Measurements from ENCODE around the gene GRID2. TPM values are rescaled to one million over a fixed set of nuclear protein-coding genes. Genes with fewer than 3 reads are reported as not detected.

The GRID2 gene
- total RNA-seq, 1 experiment from 2014 or later, result 2.2 TPM

DNA sequence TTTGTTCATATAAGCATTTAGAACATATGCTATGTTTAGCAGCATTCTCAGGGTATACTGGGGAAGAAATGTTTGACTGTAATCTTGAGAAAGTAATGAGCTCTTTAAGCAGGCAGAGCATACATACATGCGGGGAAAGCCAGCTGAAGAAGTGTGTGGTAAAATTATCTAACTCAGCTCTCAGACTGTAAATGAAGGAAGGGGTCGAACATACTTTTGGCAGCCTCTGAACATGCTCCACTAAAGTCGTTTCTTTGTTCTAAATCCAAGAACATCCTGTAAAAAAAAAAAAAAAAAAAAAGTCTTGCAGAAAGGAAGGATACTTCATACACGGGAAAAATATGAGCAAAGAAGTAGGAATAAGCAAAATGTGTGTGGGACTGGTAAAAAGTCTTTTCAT, 224.8 kb downstream of the GRID2 start:
- CTCF ChIA-PET, result interaction anchor here (0.7 kb wide), 1 partner anchor 230 kb away, joined by 12 read pairs; no protein-coding TSS in a partner anchor
- TF ChIP-seq, protein P1, sequence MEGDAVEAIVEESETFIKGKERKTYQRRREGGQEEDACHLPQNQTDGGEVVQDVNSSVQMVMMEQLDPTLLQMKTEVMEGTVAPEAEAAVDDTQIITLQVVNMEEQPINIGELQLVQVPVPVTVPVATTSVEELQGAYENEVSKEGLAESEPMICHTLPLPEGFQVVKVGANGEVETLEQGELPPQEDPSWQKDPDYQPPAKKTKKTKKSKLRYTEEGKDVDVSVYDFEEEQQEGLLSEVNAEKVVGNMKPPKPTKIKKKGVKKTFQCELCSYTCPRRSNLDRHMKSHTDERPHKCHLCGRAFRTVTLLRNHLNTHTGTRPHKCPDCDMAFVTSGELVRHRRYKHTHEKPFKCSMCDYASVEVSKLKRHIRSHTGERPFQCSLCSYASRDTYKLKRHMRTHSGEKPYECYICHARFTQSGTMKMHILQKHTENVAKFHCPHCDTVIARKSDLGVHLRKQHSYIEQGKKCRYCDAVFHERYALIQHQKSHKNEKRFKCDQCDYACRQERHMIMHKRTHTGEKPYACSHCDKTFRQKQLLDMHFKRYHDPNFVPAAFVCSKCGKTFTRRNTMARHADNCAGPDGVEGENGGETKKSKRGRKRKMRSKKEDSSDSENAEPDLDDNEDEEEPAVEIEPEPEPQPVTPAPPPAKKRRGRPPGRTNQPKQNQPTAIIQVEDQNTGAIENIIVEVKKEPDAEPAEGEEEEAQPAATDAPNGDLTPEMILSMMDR (conservative IDR thresholded peaks at IDR 0.05; ENCODE audit: low read depth, low read length), result no peak
- TF ChIP-seq EZH2 (IDR thresholded peaks at IDR 0.05; ENCODE audit: low read length, unreplicated experiment), result no peak
- no peak for TF ChIP-seq EZH2phosphoT487 (IDR thresholded peaks at IDR 0.05; ENCODE audit: borderline replicate concordance, low read length)
- no peak overlapping the region for H3K9ac ChIP-seq (ENCODE audit: low read length)
- H3F3A ChIP-seq (ENCODE audit: low read length, unreplicated experiment), result no peaks in the 10 kb centered on the region
- ATAC-seq (no peak), DNase-seq (no peak)
- H3K36me3 ChIP-seq (ENCODE audit: low read depth, low read length), result no peaks in the 10 kb centered on the region
- H3K27me3 ChIP-seq (ENCODE audit: low read length), result no peaks in the 10 kb centered on the region
- POLR2A ChIA-PET (ENCODE audit: unreplicated experiment), result no interaction called here
- no peaks in the 10 kb centered on the region for H4K20me1 ChIP-seq (ENCODE audit: low read length)
- intact Hi-C loops (cut with micrococcal nuclease), result no loop called here
- no peaks in the 10 kb centered on the region for H3K79me2 ChIP-seq (ENCODE audit: low read length)
- no peak overlapping the region for H3K4me2 ChIP-seq (ENCODE audit: low read length)
- no peaks in the 10 kb centered on the region for H3K9me2 ChIP-seq (replicated peaks; ENCODE audit: low read length)
- no peak overlapping the region for H3K27ac ChIP-seq (ENCODE audit: low read length)
- no TSS peak for BruUV-seq (replicated peaks)
- no peak overlapping the region for H2AFZ ChIP-seq (ENCODE audit: low read length)
- H3K4me3 ChIP-seq (ENCODE audit: low read length), result no peak overlapping the region
- no peaks in the 10 kb centered on the region for H3K4me1 ChIP-seq (ENCODE audit: insufficient read depth, low read length)
- no peaks in the 10 kb centered on the region for H3K9me3 ChIP-seq (ENCODE audit: low read length)

DNA sequence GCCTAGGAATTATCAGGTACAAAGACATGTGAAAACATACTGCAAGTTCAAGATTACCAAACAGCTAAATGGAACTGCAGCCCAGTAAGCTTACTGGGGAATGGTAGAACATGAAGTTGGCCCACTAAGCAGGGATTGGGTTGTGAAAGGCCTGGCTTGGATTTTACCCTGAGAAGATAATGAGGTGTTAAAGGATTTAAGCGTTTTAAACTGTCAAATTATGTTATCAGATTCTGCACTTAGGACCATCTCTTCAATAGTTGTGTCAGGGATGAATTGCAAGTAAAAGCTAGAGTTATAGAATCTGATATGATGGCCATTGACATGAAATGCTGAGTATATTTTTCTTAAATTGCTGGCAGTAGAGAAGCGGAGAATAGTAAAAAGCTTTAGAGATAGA, 225.7 kb downstream of the GRID2 start:
- H3K4me2 ChIP-seq (ENCODE audit: low read length), result no peak overlapping the region
- H3K36me3 ChIP-seq (ENCODE audit: low read depth, low read length), result no peaks in the 10 kb centered on the region
- H3F3A ChIP-seq (ENCODE audit: low read length, unreplicated experiment), result no peaks in the 10 kb centered on the region
- H4K20me1 ChIP-seq (ENCODE audit: low read length), result no peaks in the 10 kb centered on the region
- intact Hi-C loops (cut with micrococcal nuclease), result no loop called here
- no peaks in the 10 kb centered on the region for H3K79me2 ChIP-seq (ENCODE audit: low read length)
- H3K4me3 ChIP-seq (ENCODE audit: low read length), result no peak overlapping the region
- DNase-seq (no peak), ATAC-seq (no peak)
- ChIA-PET POLR2A (ENCODE audit: unreplicated experiment) (no interaction called here), CTCF (no interaction called here)
- H3K27ac ChIP-seq (ENCODE audit: low read length), result no peak overlapping the region
- H3K4me1 ChIP-seq (ENCODE audit: insufficient read depth, low read length), result no peaks in the 10 kb centered on the region
- no peaks in the 10 kb centered on the region for H3K9me2 ChIP-seq (replicated peaks; ENCODE audit: low read length)
- TF ChIP-seq EZH2 (IDR thresholded peaks at IDR 0.05; ENCODE audit: low read length, unreplicated experiment), result no peak
- TF ChIP-seq EZH2phosphoT487 (IDR thresholded peaks at IDR 0.05; ENCODE audit: borderline replicate concordance, low read length), result no peak
- TF ChIP-seq, protein P1 (conservative IDR thresholded peaks at IDR 0.05; ENCODE audit: low read depth, low read length), result no peak
- H2AFZ ChIP-seq (ENCODE audit: low read length), result no peak overlapping the region
- no TSS peak for BruUV-seq (replicated peaks)
- no peaks in the 10 kb centered on the region for H3K27me3 ChIP-seq (ENCODE audit: low read length)
- H3K9ac ChIP-seq (ENCODE audit: low read length), result no peak overlapping the region
- no peaks in the 10 kb centered on the region for H3K9me3 ChIP-seq (ENCODE audit: low read length)

DNA sequence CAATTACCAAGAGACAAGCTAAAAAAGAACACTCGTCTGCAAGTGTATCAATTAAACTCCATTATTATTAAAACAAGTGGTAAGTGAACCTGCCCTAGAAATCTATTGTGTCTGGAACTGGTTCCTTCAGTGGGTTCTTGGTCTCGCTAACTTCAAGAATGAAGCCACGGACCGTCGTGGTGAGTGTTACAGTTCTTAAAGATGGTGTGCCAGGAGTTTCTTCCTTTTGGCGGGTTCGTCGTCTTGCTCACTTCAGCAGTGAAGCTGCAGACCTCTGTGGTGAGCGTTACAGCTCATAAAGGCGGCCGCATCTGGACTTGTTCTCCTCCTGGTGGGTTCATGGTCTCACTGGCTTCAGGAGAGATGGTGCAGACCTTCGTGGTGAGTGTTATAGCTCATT, 231.8 kb downstream of the GRID2 start:
- Histone ChIP-seq H3K79me2 (ENCODE audit: low read length) (no peaks in the 10 kb centered on the region), H3K4me2 (ENCODE audit: low read length) (no peak overlapping the region), H3K9ac (ENCODE audit: low read length) (no peak overlapping the region), H3K36me3 (ENCODE audit: low read depth, low read length) (no peaks in the 10 kb centered on the region), H3K4me1 (ENCODE audit: insufficient read depth, low read length) (no peaks in the 10 kb centered on the region), H3K9me3 (ENCODE audit: low read length) (no peaks in the 10 kb centered on the region), H3K9me2 (replicated peaks; ENCODE audit: low read length) (no peaks in the 10 kb centered on the region), H3K4me3 (ENCODE audit: low read length) (no peak overlapping the region), H2AFZ (ENCODE audit: low read length) (no peak overlapping the region), H3K27me3 (ENCODE audit: low read length) (no peaks in the 10 kb centered on the region), H3K27ac (ENCODE audit: low read length) (no peak overlapping the region), H3F3A (ENCODE audit: low read length, unreplicated experiment) (no peaks in the 10 kb centered on the region), H4K20me1 (ENCODE audit: low read length) (no peaks in the 10 kb centered on the region)
- ChIA-PET POLR2A (ENCODE audit: unreplicated experiment) (no interaction called here), CTCF (no interaction called here)
- DNase-seq (no peak), ATAC-seq (no peak)
- TF ChIP-seq EZH2 (IDR thresholded peaks at IDR 0.05; ENCODE audit: low read length, unreplicated experiment) (no peak), EZH2phosphoT487 (IDR thresholded peaks at IDR 0.05; ENCODE audit: borderline replicate concordance, low read length) (no peak)
- TF ChIP-seq, protein P1 (conservative IDR thresholded peaks at IDR 0.05; ENCODE audit: low read depth, low read length), result no peak
- BruUV-seq (replicated peaks), result no TSS peak
- intact Hi-C loops (cut with micrococcal nuclease), result no loop called here
